ENCODE data around the gene PRDM15.

The PRDM15 gene

GRCh38 chr21:41879190-41879998 lies at the start of gene PRDM15:
Gene PRDM15 (minus strand): TSS chr21:41879344. CDS start chr21:41860363, 18,981 bp downstream.
- DNase-seq: peak; percentile 82

GRCh38 chr21:41928621-41929220 lies 49.6 kb upstream of the PRDM15 start:
- DNase-seq: no peak

GRCh38 chr21:41927727-41928409 lies 48.7 kb upstream of the PRDM15 start:
- DNase-seq: no peak

GRCh38 chr21:41926807-41927171 lies 47.6 kb upstream of the PRDM15 start:
- no peak for DNase-seq

- DNase-seq: no peak
Observed at GRCh38 chr21:41926117-41926806, 47.1 kb upstream of the PRDM15 start.

- DNase-seq: no peak
Observed at GRCh38 chr21:41925767-41926116, 46.6 kb upstream of the PRDM15 start.

GRCh38 chr21:41924368-41924754 lies 45.2 kb upstream of the PRDM15 start:
- no peak for DNase-seq

GRCh38 chr21:41923631-41924367 lies 44.7 kb upstream of the PRDM15 start:
- DNase-seq: no peak

GRCh38 chr21:41923186-41923585 lies 44.0 kb upstream of the PRDM15 start:
- DNase-seq: no peak

- DNase-seq: no peak
Observed at GRCh38 chr21:41921021-41921420, 41.9 kb upstream of the PRDM15 start.

- no peak for DNase-seq
Observed at GRCh38 chr21:41920476-41920875, 41.3 kb upstream of the PRDM15 start.

- DNase-seq: no peak
Observed at GRCh38 chr21:41919666-41920398, 40.7 kb upstream of the PRDM15 start.

GRCh38 chr21:41918561-41919358 lies 39.6 kb upstream of the PRDM15 start:
- DNase-seq: no peak

GRCh38 chr21:41917531-41917930 lies 38.4 kb upstream of the PRDM15 start:
- DNase-seq: no peak

GRCh38 chr21:41916888-41917433 lies 37.8 kb upstream of the PRDM15 start:
- DNase-seq: no peak

GRCh38 chr21:41914965-41915364 lies 35.8 kb upstream of the PRDM15 start:
- DNase-seq: no peak

GRCh38 chr21:41914358-41914757 lies 35.2 kb upstream of the PRDM15 start:
- DNase-seq: no peak

GRCh38 chr21:41913230-41913629 lies 34.1 kb upstream of the PRDM15 start:
- no peak for DNase-seq

- no peak for DNase-seq
Observed at GRCh38 chr21:41908829-41909228, 29.7 kb upstream of the PRDM15 start.

GRCh38 chr21:41907496-41908258 lies 28.5 kb upstream of the PRDM15 start:
- no peak for DNase-seq
